Sigmoid colon (tissue), 7 donors: ENCODE results near the gene MTCP1. TPM values are rescaled to one million over a fixed set of nuclear protein-coding genes. Genes with fewer than 3 reads are reported as not detected.

Experiments
- DNase-seq: peaks from one replicate; pipeline ENCODE4 v3.0.0-alpha.2; 2019
- H3K27ac ChIP-seq, 4 donors: fragments of 200-600 bp; sonication (generic); one replicate each; pipeline ENCODE4 v1.5.1; 2016 to 2019; ENCODE audit warnings: mild to moderate bottlenecking in 1 of 4
- H3K27me3 ChIP-seq, 3 donors: fragments of 200-600 bp; sonication (generic); one replicate each; pipeline ENCODE4 v1.5.1; 2019; ENCODE audit warnings: mild to moderate bottlenecking in 1 of 3
- H3K36me3 ChIP-seq, 4 donors: fragments of 200-600 bp; sonication (generic); one replicate each; pipeline ENCODE4 v1.5.1; 2016 to 2019
- H3K4me1 ChIP-seq, 4 donors: fragments of 200-600 bp; sonication (generic); one replicate each; pipeline ENCODE4 v1.5.1; 2017 to 2019
- H3K4me3 ChIP-seq, 4 donors: fragments of 200-600 bp; sonication (generic); one replicate each; pipeline ENCODE4 v1.5.1; 2017 to 2019; ENCODE audit warnings: mild to moderate bottlenecking in 2 of 4, moderate library complexity in 1 of 4
- H3K9me3 ChIP-seq, 4 donors: fragments of 200-600 bp in 3 of 4; sonication (generic) in 3 of 4; one replicate each; pipeline versions ENCODE4 v1.5.1 to v1.6.1; 2013 to 2019
- CTCF ChIP-seq, 4 experiments: fragments of 450-650 bp in 3 of 4; fragments of 200-600 bp in 1 of 4; IDR thresholded peaks; one replicate each; pipeline ENCODE4 v1.5.1; 2016 to 2019; ENCODE audit warnings: antibody characterized with exemption in 4 of 4, mild to moderate bottlenecking in 3 of 4, moderate library complexity in 2 of 4
- EP300 ChIP-seq, 4 donors: sonication (generic); formaldehyde crosslinking; IDR thresholded peaks; one replicate each; pipeline ENCODE4 v1.6.1; 2017; ENCODE audit warnings: antibody characterized with exemption in 4 of 4
- POLR2A ChIP-seq, 2 donors: fragments of 450-650 bp; IDR thresholded peaks; one replicate each; pipeline ENCODE4 v1.6.1; 2016; ENCODE audit warnings: antibody characterized with exemption in 2 of 2, mild to moderate bottlenecking in 2 of 2, moderate library complexity in 2 of 2
- POLR2AphosphoS5 ChIP-seq, 4 donors: sonication (generic); formaldehyde crosslinking; IDR thresholded peaks; one replicate each; pipeline ENCODE4 v1.6.1; 2017; ENCODE audit warnings: antibody characterized with exemption in 4 of 4
- WGBS, 2 donors: extraction: QIAGEN DNeasy Blood & Tissue Kit; methylation state at CpG; one replicate each; pipeline ENCODE4 v1.1.7; 2013; 5-methylcytosine and 5-hydroxymethylcytosine counted together
- intact Hi-C: fragments of 100-400 bp; cut with DNase I; formaldehyde crosslinking; loops from one replicate; pipeline ENCODE4 v1.15.1; 2023
- polyA plus RNA-seq, 3 donors: library from polyadenylated mRNA; stranded (reverse); fragments of 200-250 nt; gene quantifications; one replicate each; pipeline ENCODE4 v1.2.3, GENCODE V29; 2013
- total RNA-seq, 4 donors: library from RNA; depleted of rRNA; stranded (reverse); fragments of >200 nt; gene quantifications; one replicate each; pipeline ENCODE4 v1.1.0, GENCODE V29; 2016
- donor health status: healthy with polysubstance abuse.
- donor health status: Bipolar disorder and iron deficiency.
- donor health status: healthy.

MTCP1 gene
- total and polyA plus RNA-seq, 7 donors: 3.1 to 13.8 (median 3.9) TPM

- H3K9me3 ChIP-seq: no peaks in the 10 kb centered on the region
- no peak for DNase-seq
- WGBS, 2 donors: 81 to 95% methylated on average over 1 of the region's 1 CpG
- intact Hi-C loops: no loop called here
- H3K4me1 ChIP-seq: peaks cover 0 to 26% (median 5%) of the 10 kb centered on the region in 4 donors
- H3K27me3 ChIP-seq: no peaks in the 10 kb centered on the region
- H3K27ac ChIP-seq: no peak overlapping the region
- no peak for TF ChIP-seq EP300 (IDR thresholded peaks at IDR 0.05)
- peak overlapping the region in 2 of 4 donors; percentile 61 for H3K4me3 ChIP-seq
- no peaks in the 10 kb centered on the region for H3K36me3 ChIP-seq
Observed at GRCh38 chrX:155069414-155069813, 1.5 kb downstream of the MTCP1 start.

GRCh38 chrX:155068165-155068564 lies 2.8 kb downstream of the MTCP1 start:
- no peaks in the 10 kb centered on the region for H3K36me3 ChIP-seq
- WGBS, 2 donors: 69 to 76% methylated on average over 1 of the region's 1 CpG
- TF ChIP-seq CTCF (IDR thresholded peaks at IDR 0.05) (no peak), POLR2AphosphoS5 (IDR thresholded peaks at IDR 0.05) (no peak), POLR2A (IDR thresholded peaks at IDR 0.05) (no peak), EP300 (IDR thresholded peaks at IDR 0.05) (no peak)
- intact Hi-C loops: no loop called here
- H3K4me3 ChIP-seq: no peak overlapping the region
- H3K9me3 ChIP-seq: no peaks in the 10 kb centered on the region
- H3K4me1 ChIP-seq: peaks cover 0 to 26% (median 5%) of the 10 kb centered on the region in 4 donors
- no peak overlapping the region for H3K27ac ChIP-seq
- DNase-seq: no peak
- H3K27me3 ChIP-seq: no peaks in the 10 kb centered on the region

- WGBS, 2 donors: 88 to 91% methylated on average over 8 of the region's 8 CpGs
- no peaks in the 10 kb centered on the region for H3K9me3 ChIP-seq
- no peak for DNase-seq
- TF ChIP-seq CTCF (IDR thresholded peaks at IDR 0.05) (no peak), POLR2AphosphoS5 (IDR thresholded peaks at IDR 0.05) (no peak)
- peaks cover 0 to 5% (median 0%) of the 10 kb centered on the region in 4 donors for H3K36me3 ChIP-seq
- intact Hi-C loops: no loop called here
- H3K4me1 ChIP-seq: peaks cover 0 to 19% (median 5%) of the 10 kb centered on the region in 4 donors
- no peak overlapping the region for H3K27ac ChIP-seq
- H3K27me3 ChIP-seq: no peaks in the 10 kb centered on the region
- H3K4me3 ChIP-seq: no peak overlapping the region
Observed at GRCh38 chrX:155065035-155065734, 5.8 kb downstream of the MTCP1 start.

GRCh38 chrX:155061760-155062159 lies 9.2 kb downstream of the MTCP1 start:
- TF ChIP-seq POLR2AphosphoS5 (IDR thresholded peaks at IDR 0.05): no peak
- TF ChIP-seq CTCF (IDR thresholded peaks at IDR 0.05): no peak
- no peak for TF ChIP-seq EP300 (IDR thresholded peaks at IDR 0.05)
- no peak for TF ChIP-seq POLR2A (IDR thresholded peaks at IDR 0.05)
- Histone ChIP-seq H3K9me3 (no peaks in the 10 kb centered on the region), H3K4me3 (no peak overlapping the region), H3K36me3 (peaks cover 0 to 5% (median 0%) of the 10 kb centered on the region in 4 donors), H3K27ac (peak overlapping the region in 2 of 4 donors; percentile 19 to 20), H3K27me3 (no peaks in the 10 kb centered on the region), H3K4me1 (peaks cover 0 to 4% (median 2%) of the 10 kb centered on the region in 4 donors)
- intact Hi-C loops: no loop called here
- 82 to 96% methylated on average over 4 of the region's 4 CpGs for WGBS, 2 donors
- DNase-seq: no peak

GRCh38 chrX:155056877-155057792 lies 13.8 kb downstream of the MTCP1 start:
- 12 to 17% methylated on average over 23 to 25 of the region's 25 CpGs for WGBS, 2 donors
- TF ChIP-seq POLR2A (IDR thresholded peaks at IDR 0.05): no peak
- TF ChIP-seq CTCF (IDR thresholded peaks at IDR 0.05): peak; percentile 44 to 66 (median 59)
- no peak for TF ChIP-seq EP300 (IDR thresholded peaks at IDR 0.05)
- peak in 3 of 4 donors; percentile 7 to 42 (median 30) for TF ChIP-seq POLR2AphosphoS5 (IDR thresholded peaks at IDR 0.05)
- intact Hi-C loops: loop anchor here (1.0 to 10.0 kb wide), 3 partner anchors 30 to 142 kb away; partner anchors contain the start of gene FUNDC2
- Histone ChIP-seq H3K4me1 (peaks cover 0 to 6% (median 2%) of the 10 kb centered on the region in 4 donors), H3K4me3 (peak overlapping the region in 1 of 4 donors; percentile 12), H3K27ac (peak overlapping the region; percentile 55 to 59 (median 57)), H3K27me3 (no peaks in the 10 kb centered on the region), H3K36me3 (peaks cover 0 to 9% (median 0%) of the 10 kb centered on the region in 4 donors), H3K9me3 (no peaks in the 10 kb centered on the region)
- DNase-seq: peak; percentile 81
